ENCODE data around the gene GTPBP3. TPM values are rescaled to one million over a fixed set of nuclear protein-coding genes. Genes with fewer than 3 reads are reported as not detected.
A peak's percentile ranks its signal among the peaks of the same experiment; 100 is the strongest.

The GTPBP3 gene
- total and polyA plus RNA-seq, 9 of the 15 experiments (the other 6 are each of a cell fraction or from before 2014, with no cell fraction given) = 4.9 to 124 (median 22.6) TPM

- no peak for TF ChIP-seq ZNF318 (IDR thresholded peaks at IDR 0.05; ENCODE audit: borderline replicate concordance in 1 of 2, low read depth in 1 of 2)
- TF ChIP-seq OTX1 (CRISPR knock-in tag; IDR thresholded peaks at IDR 0.05) = no peak
- peak; percentile 49 for TF ChIP-seq HNRNPLL (IDR thresholded peaks at IDR 0.05; ENCODE audit: low read depth, low read length, poor library complexity, severe bottlenecking)
- TF ChIP-seq ZFP36 (IDR thresholded peaks at IDR 0.05; ENCODE audit: low read depth, low read length, partially characterized antibody) = no peak
- TF ChIP-seq CHD1 (IDR thresholded peaks at IDR 0.05; ENCODE audit: low read length) = peak; percentile 77
Measured at GRCh38 chr19:17306285-17306714, 31.1 kb upstream of the GTPBP3 start (continued).
